Measurements from ENCODE around the gene PRKACA.

PRKACA gene

DNA sequence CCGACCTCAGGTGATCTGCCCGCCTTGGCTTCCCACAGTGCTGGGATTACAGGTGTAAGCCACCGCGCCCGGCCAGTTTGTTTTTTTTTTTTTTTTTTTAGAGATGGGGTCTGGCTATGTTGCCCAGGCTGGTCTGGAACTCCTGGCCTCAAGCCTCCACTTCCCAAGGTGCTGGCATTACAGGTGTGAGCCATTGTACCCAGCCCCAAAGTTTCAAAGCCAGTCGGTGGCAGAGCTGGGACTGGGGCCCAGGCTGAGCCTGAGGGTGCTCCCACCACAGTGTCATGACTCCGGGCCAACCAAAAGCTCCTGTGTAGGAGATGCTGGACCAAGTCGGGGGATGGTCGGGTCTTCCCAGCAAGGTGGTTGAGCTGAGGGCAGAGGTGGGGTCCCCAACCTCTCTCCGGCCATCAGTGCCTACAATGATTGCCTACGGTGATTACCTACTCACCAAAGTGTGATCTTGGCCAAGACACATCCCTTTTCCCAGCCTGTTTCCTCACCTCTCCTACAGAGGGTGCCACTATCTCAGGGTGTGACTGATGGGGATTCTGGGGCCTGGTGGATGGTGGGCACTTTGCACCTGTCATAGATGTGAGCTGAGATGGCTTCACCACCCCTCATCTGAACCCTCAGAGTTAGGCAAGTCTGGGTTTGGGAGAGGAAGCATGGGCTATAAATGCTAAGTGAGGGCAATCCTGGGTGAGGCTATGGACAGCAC lies 21.1 kb downstream of the PRKACA start:
- H3K27ac ChIP-seq: no peak overlapping the region
- no peak for TF ChIP-seq ZFX (IDR thresholded peaks at IDR 0.05; ENCODE audit: borderline replicate concordance)
- TF ChIP-seq, protein P1, sequence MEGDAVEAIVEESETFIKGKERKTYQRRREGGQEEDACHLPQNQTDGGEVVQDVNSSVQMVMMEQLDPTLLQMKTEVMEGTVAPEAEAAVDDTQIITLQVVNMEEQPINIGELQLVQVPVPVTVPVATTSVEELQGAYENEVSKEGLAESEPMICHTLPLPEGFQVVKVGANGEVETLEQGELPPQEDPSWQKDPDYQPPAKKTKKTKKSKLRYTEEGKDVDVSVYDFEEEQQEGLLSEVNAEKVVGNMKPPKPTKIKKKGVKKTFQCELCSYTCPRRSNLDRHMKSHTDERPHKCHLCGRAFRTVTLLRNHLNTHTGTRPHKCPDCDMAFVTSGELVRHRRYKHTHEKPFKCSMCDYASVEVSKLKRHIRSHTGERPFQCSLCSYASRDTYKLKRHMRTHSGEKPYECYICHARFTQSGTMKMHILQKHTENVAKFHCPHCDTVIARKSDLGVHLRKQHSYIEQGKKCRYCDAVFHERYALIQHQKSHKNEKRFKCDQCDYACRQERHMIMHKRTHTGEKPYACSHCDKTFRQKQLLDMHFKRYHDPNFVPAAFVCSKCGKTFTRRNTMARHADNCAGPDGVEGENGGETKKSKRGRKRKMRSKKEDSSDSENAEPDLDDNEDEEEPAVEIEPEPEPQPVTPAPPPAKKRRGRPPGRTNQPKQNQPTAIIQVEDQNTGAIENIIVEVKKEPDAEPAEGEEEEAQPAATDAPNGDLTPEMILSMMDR (IDR thresholded peaks at IDR 0.05): no peak

DNA sequence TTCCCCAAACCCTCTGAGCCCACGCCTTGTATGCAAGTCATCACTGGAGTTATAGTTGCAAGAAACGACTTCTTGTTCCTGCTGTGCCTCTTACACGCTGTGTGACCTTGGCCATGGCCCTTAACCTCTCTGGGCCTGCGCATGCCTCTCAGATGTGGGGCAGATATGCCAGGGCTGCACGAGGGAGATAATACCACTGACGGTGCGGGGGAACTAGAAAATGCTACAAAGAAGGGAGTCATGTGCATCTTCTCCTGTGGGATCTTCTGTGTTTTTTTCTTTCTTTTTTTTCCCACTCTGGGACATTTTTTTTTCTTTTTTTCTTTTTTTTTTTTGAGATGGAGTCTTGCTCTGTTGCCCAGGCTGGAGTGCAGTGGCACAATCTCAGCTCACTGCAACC lies 22.7 kb downstream of the PRKACA start:
- no peak for TF ChIP-seq ZFX (IDR thresholded peaks at IDR 0.05; ENCODE audit: borderline replicate concordance)
- TF ChIP-seq, protein P1 (IDR thresholded peaks at IDR 0.05): no peak
- H3K27ac ChIP-seq: no peak overlapping the region

DNA sequence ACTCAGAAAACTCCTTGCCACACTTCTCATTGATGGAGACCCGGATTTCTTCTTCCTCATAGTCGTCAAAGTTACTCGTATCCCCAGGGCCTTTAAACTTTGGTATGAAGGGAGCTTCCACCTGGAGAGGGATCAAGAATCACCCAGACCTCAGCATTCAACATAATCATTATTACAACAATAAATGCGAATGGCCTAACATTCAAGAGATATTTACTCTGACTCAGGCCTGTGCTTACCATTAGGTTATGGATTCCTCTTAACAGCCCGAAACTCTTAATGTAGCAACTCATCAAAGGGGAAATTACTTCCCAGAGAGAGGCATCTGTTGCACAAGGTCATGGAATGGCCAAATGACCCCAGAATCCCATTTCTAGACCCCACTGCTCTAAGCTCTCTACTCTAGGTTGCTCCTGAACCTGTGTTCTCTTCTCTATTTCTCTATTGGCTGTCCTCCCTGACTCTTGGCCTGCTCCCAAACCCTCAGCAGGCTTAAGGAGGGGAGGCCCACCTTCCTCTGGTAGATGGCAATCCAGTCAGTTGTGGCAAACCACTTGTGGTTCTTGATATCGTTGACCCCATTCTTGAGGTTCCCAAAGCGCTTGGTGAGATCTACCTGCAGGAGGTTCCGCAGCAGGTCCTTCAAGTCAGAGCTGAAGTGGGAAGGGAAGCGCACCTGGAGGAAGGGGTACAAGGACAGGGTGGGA lies 24.3 kb downstream of the PRKACA start:
- 0 out of 2 replicates have a peak overlapping the region, but pooled peaks have one; percentile 4 for H3K27ac ChIP-seq
- no peak for TF ChIP-seq ZFX (IDR thresholded peaks at IDR 0.05; ENCODE audit: borderline replicate concordance)
- TF ChIP-seq, protein P1 (IDR thresholded peaks at IDR 0.05): no peak

DNA sequence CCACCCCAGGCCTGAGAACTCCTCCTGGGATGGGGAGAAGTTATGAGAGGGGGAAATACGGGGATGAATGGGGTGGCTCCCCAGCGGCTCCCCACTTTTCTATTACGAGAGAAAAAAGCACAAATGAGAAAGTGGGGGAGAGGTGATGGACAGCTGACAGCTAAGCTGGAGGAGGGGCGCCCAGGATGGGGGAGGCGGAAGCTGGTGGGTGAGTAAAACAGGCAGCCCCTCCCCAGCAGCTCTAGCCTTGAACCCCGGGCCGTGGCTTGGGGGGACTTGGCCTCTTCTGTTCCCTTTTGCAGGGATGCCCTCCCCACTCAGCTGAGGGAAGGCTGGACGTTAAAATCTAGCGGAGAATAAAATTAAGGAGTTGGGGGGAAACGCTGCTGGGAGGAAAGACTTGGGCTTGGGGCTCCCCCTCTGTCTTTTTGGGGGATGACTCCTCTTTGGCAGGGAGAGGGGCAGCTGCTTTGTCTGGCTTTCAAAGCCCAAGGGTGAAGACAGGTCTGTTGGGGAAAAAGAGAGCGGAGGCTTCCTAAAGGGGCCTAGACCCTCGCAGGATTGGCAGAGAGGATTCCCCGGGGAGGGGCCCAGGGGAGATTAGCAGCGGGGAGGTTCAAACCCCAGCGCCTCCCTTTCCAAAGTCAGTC lies 25.6 kb downstream of the PRKACA start:
- H3K27ac ChIP-seq: peak overlapping the region; percentile 90
- no peak for TF ChIP-seq ZFX (IDR thresholded peaks at IDR 0.05; ENCODE audit: borderline replicate concordance)
- TF ChIP-seq, protein P1 (IDR thresholded peaks at IDR 0.05): no peak

DNA sequence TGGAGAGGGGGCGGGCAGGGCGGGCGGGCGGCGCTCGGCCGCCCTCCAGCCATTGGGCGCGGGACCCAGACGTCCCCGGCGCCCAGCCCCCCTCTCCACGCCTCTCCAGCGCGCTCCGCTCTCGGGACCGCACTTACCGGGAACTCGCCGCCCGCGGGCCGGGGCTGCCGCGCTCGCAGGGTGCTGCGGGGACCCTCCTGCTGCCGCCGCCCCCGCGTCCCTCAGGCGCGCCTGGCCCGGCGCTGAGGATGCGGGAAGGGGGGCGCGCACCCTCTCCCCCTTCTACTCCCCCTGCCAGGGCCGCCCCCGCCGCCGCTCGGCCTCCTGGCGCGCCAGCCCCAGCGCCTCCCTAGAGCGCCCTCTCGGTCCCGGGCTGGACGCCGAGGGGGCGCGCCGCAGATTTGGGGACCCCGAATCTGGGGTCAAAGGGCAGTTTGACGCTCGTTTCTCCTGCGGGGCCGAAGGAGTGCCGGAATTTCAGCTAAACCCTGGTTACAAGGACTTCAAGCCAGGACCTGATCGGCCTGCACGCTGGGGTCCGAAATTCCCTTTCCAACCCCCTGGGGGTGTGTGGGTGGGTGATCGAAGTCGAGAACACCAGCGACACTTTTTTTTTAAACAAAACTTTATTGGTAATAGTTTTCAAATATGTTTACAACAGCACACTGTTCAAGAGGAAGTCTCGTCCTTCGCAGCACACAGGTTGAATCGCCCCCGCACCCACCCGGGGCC lies 26.3 kb downstream of the PRKACA start:
- H3K27ac ChIP-seq: peak overlapping the region; percentile 90
- TF ChIP-seq ZFX (IDR thresholded peaks at IDR 0.05; ENCODE audit: borderline replicate concordance): no peak
- TF ChIP-seq, protein P1 (IDR thresholded peaks at IDR 0.05): peak; percentile 46

DNA sequence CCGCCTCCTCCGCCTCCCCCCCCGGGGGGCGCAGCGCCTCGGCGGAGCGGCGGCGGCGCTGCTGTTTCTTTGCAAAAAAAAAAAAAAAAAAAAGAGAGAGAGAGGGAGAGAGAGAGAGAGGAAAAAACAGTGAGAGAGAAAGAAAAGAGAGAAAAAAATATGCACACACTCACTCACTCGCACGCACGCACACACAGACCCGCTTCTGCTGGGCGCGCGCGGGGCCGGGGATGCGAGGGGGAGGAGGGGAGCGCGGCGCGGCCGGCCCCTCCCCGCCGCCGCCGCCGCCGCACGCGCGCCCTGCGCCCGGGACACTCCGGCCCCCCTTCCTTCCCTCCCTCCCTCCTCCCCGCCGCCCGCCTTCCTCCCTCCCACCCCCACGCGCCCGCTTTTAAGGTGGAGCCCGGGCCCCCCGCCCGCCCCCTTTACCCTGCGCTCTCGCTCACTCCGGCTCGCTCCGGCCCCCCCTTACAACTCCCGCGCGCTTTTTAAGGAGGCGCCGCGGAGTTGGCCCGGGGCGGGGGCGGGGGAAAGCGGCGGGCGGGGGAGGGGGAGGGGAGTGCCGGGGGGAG lies 27.0 kb downstream of the PRKACA start, which contains the start of gene SAMD1:
Gene SAMD1, minus strand, starts transcription at position 243 of the 572 bp plus-strand sequence.
- TF ChIP-seq ZFX (IDR thresholded peaks at IDR 0.05; ENCODE audit: borderline replicate concordance): no peak
- TF ChIP-seq, protein P1 (IDR thresholded peaks at IDR 0.05): no peak
- peak within 1 kb of the TSS; percentile 90 for H3K27ac ChIP-seq

Data from 22Rv1 (cell line).